ENCODE measurements around the gene CISD3.
A peak's percentile ranks its signal among the peaks of the same experiment; 100 is the strongest.

Gene CISD3

GRCh38 chr17:38742411-38743308 lies 12.5 kb downstream of the CISD3 start:
- in situ Hi-C loops (cut with HindIII; ENCODE audit: low sequenced_read_pairs), result no loop called here
- DNase-seq (ENCODE audit: low read depth, low spot score), result peak; percentile 93
- no peak overlapping the region for H3K4me3 ChIP-seq (ENCODE audit: low read depth, low read length)
- no peak for TF ChIP-seq CTCF (IDR thresholded peaks at IDR 0.05; ENCODE audit: low read depth, low read length)

- H3K4me3 ChIP-seq (ENCODE audit: low read depth, low read length), result no peak overlapping the region
- in situ Hi-C loops (cut with HindIII; ENCODE audit: low sequenced_read_pairs), result no loop called here
- no peak for DNase-seq (ENCODE audit: low read depth, low spot score)
- TF ChIP-seq CTCF (IDR thresholded peaks at IDR 0.05; ENCODE audit: low read depth, low read length), result no peak
These were observed 13.5 kb downstream of the CISD3 start for GRCh38 chr17:38743556-38744171.

GRCh38 chr17:38745545-38745944 lies 15.4 kb downstream of the CISD3 start:
- TF ChIP-seq CTCF (IDR thresholded peaks at IDR 0.05; ENCODE audit: low read depth, low read length), result no peak
- no peak overlapping the region for H3K4me3 ChIP-seq (ENCODE audit: low read depth, low read length)
- in situ Hi-C loops (cut with HindIII; ENCODE audit: low sequenced_read_pairs), result no loop called here
- no peak for DNase-seq (ENCODE audit: low read depth, low spot score)

GRCh38 chr17:38746004-38746848 lies 16.1 kb downstream of the CISD3 start:
- DNase-seq (ENCODE audit: low read depth, low spot score), result no peak
- in situ Hi-C loops (cut with HindIII; ENCODE audit: low sequenced_read_pairs), result no loop called here
- no peak for TF ChIP-seq CTCF (IDR thresholded peaks at IDR 0.05; ENCODE audit: low read depth, low read length)
- H3K4me3 ChIP-seq (ENCODE audit: low read depth, low read length), result peak overlapping the region; percentile 57

GRCh38 chr17:38746849-38747462 lies 16.8 kb downstream of the CISD3 start:
- TF ChIP-seq CTCF (IDR thresholded peaks at IDR 0.05; ENCODE audit: low read depth, low read length), result no peak
- in situ Hi-C loops (cut with HindIII; ENCODE audit: low sequenced_read_pairs), result no loop called here
- peak overlapping the region; percentile 57 for H3K4me3 ChIP-seq (ENCODE audit: low read depth, low read length)
- no peak for DNase-seq (ENCODE audit: low read depth, low spot score)

All from astrocyte of the spinal cord (primary cell).